Measurements from ENCODE around the gene B3GALT6.
"Not testable (repeated sequence)": the region's sequence is repeated elsewhere in the genome, so short reads cannot be mapped to it uniquely, and the experiment has no call there.

Gene B3GALT6

DNA sequence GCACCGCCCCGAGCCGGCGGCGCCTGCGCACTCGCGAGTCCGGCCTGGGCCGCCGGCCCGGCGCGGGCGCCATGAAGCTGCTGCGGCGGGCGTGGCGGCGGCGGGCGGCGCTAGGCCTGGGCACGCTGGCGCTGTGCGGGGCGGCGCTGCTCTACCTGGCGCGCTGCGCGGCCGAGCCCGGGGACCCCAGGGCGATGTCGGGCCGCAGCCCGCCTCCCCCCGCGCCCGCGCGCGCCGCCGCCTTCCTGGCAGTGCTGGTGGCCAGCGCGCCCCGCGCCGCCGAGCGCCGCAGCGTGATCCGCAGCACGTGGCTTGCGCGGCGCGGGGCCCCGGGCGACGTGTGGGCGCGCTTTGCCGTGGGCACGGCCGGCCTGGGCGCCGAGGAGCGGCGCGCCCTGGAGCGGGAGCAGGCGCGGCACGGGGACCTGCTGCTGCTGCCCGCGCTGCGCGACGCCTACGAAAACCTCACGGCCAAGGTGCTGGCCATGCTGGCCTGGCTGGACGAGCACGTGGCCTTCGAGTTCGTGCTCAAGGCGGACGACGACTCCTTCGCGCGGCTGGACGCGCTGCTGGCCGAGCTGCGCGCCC lies at the start of gene B3GALT6:
B3GALT6 (plus strand) TSS at position 30 of the 588 bp plus-strand sequence; CDS start at position 72, 42 bp downstream.
- FAIRE-seq (no peak), DNase-seq (ENCODE audit: extremely low spot score, insufficient read length, low read depth) (no peak)

DNA sequence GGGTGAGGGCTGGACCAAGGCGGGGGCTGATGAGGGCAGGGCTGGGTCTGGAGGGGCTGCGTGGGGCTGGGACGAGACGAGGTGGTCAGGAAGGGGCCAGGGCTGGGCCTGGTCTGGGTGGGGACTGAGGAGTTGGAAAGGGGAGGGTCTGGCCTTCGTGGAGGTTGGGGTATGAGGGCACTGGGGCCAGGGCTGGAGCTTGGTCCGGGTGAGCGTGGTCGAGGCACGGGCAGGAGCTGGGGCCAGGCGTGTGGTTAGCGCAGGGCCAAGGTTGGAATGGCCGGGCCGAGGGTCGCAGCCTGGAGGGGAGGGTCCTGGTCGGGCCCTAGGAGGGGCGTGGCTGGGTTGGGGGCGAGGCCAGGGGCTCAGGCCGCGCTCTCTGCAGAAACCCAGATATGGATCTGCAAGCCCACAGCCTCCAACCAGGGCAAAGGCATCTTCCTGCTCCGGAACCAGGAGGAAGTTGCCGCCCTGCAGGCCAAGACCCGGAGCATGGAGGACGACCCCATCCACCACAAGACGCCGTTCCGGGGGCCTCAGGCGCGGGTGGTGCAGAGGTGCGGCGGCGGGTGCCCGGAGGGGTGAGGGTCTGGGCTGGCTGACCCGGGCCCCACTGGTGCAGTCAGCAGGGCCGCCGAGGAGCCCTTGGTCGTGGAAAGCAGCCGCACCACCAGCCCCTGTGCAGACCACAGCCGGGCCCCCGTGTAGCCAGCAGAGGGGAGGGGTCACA lies 49.4 kb upstream of the B3GALT6 start:
- FAIRE-seq: no peak

DNA sequence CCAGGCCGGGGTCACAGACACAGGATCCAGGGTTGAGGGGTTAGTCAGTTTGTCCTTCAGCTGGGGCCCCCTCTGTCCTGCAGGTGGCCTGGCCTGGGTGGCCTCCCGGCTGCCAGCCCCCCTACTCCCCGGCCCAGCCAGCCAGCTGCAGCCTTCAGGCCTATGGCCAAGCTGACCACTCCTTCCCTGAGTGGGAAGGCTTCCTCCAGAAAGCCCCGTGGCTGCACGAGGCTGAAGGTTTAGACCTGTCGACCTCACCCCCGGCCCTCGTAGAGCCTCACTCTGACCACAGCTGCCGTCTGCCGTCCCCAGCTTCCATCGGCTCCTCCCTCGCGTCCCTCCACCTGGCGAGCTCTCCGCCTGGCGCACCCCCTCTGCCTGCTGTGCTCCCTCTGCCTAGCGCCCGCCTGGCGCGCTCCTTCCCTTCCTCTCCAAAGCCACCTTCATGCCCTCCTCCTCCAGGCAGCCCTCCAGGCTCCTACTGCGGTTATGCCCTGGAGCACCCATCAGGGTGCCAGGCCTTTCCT lies 48.8 kb upstream of the B3GALT6 start:
- DNase-seq (ENCODE audit: extremely low spot score, insufficient read length, low read depth) (no peak), FAIRE-seq (no peak)

More for the DNA sequence above, 49.4 kb upstream of the B3GALT6 start:
- DNase-seq (ENCODE audit: extremely low spot score, insufficient read length, low read depth): no peak

DNA sequence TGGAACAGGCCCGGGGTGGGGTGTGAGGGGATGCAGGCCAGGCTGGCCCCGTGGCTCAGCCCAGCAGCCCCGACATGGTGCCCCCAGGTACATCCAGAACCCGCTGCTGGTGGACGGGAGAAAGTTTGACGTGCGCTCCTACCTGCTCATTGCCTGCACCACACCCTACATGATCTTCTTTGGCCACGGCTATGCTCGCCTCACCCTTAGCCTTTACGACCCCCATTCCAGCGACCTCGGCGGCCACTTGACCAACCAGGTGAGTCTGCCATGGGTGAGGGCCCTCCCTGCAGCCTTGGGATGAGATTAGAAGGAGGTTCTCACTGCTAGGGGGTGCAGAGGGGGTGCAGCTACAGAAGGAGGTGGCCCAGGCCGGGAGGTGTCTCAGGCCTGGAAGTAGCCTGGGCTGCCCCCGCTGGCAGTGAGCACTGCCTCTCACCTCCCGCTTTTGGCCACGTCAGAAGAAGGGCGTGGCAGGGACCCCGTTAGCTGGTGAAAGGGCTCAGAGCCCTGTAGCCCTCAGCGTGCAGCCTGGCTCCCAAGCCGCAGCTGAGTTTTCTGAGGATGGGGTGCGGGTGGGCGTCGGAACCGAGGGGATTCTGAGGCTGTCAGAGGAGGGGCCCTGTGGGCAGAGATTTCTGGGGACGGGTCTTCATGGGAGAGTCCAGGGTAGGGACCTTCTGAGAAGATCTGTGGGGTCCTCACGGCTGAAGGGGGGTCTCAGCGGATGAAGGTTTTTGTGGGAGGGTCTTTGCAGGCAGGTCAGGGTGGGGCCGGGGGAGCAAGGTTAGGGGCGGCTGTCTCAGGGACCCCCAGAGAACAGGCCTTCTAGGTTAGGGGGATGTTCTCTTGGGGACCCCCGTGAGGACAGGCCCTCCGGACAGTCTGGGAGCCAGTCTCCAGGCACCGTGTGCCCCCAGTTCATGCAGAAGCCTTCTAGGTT lies 47.9 kb upstream of the B3GALT6 start:
- no peak for DNase-seq (ENCODE audit: extremely low spot score, insufficient read length, low read depth)
- FAIRE-seq: no peak

DNA sequence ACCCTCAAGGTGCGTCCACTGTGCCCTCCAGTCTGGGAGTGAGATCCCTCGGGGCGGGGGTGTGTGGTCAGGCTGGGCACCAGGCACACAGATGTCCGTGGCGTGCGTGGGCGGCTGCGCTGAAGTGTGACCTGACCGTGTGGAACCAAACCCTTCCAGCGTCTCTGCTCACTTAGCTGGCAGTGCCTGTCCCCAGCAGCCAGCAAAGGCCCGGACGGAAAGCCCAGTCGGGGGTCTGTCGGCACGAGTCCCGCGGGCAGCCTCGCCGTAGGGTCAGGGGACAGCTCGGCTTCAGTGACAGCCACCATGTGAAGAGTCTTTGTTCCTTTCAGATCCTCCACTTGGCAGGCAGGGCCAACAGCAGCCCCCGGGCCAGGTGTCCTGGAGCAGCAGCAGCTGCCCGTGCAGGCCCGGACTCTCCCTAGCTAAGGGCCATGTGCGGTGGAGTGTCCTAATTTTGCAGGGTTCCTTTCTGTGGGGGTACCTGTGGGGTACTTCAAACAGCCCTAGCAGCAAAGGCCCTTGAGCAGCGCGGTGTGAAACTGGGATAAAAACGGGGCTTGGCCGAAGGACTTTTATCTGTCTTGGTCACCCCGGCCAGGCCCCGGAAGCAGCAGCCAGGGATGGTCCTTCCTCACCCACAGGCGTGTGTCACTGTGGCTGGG lies 46.8 kb upstream of the B3GALT6 start:
- DNase-seq (ENCODE audit: extremely low spot score, insufficient read length, low read depth): no peak

DNA sequence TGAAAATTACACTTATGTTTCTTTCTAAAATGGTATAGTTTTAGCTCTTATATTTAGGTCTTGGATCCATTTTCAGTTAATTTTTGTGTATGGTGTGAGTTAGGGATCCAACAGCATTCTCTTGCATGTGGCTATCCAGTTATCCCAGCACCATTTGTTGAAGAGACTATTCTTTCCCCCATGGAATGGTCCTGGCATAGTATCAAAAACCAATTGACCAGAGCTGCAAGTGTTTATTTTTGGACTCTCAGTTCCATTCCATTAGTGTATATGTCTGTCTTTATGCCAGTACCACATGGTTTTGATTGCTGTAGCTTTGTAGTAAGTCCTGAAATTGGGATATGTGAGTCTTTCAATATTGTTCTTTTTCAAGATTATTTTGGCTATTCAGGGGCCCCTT lies 44.1 kb upstream of the B3GALT6 start:
- no peak for DNase-seq (ENCODE audit: extremely low spot score, insufficient read length, low read depth)
- no peak for FAIRE-seq

More for the DNA sequence above, 46.8 kb upstream of the B3GALT6 start:
- no peak for FAIRE-seq

DNA sequence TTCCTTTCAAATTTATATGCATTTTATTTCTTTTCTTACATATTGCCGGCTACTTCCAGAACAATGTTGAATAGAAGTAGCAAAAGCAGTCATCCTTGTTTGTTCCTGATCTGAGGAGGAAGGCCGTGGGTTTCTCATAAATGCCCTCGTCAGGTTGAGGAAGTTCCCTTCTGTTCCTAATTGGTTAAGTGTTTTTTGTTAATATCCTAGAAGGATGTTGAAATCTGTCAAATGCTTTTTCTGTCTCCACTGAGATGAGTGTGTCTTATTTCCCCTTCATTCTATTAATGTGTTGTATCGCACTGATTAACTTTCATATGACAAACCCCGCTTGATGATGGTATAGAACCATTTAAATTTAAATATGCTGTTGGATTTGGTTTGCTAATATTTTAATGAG lies 42.9 kb upstream of the B3GALT6 start:
- no peak for FAIRE-seq
- DNase-seq (ENCODE audit: extremely low spot score, insufficient read length, low read depth): no peak

DNA sequence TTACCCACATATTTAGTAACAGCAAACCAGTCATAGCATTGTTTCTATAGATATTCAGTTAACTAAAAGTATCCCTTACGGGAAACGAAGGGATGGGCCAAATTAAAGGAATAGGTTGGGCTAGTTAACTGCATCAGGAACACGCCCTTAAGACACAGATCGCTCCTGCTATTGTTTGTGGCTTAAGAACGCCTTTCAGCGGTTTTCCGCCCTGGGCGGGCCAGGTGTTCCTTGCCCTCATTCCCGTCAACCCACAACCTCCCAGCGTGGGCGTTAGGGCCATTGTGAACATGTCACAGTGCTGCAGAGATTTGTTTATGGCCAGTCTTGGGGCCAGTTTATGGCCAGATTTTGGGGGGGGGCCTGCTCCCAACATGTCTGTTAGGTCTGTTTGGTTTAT lies 40.3 kb upstream of the B3GALT6 start:
- FAIRE-seq: no peak
- no peak for DNase-seq (ENCODE audit: extremely low spot score, insufficient read length, low read depth)

DNA sequence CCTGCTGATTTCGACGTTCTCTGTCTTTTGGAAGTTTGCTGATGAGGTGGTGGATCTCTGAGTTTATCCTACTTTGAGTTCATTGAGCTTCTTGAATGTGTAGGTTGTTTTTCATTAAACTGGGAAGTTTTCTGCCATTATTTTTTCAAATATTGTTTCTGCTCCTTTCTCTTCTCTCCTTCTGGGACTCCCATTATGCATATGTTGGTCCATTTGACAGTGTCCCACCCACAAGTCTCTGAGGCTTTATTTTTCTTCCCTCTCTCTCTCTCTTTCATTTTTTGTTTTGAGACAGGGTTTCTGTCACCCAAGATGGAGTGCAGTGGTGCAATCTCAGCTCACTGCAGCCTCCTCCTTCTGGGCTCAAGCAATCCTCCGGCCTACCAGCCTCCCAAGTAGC lies 37.3 kb upstream of the B3GALT6 start:
- DNase-seq (ENCODE audit: extremely low spot score, insufficient read length, low read depth): no peak
- FAIRE-seq: no peak

DNA sequence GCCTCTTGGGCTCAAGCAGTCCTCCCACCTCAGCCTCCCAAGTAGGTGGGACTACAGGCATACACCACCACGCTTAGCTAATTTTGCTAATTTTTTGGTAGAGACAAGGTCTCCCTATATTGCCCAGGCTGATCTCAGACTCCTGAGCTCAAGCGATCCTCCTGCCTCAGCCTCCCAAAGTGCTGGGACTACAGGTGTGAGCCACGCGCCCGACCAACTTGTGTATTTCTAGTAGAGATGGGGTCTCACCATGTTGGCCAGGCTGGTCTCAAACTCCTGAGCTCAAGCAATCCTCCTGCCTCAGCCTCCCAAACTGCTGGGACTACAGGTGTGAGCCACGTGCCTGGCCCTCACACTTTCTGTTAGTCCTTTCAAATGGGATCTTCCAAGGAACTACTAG lies 36.3 kb upstream of the B3GALT6 start:
- FAIRE-seq; DNase-seq (ENCODE audit: extremely low spot score, insufficient read length, low read depth): not testable (repeated sequence)

DNA sequence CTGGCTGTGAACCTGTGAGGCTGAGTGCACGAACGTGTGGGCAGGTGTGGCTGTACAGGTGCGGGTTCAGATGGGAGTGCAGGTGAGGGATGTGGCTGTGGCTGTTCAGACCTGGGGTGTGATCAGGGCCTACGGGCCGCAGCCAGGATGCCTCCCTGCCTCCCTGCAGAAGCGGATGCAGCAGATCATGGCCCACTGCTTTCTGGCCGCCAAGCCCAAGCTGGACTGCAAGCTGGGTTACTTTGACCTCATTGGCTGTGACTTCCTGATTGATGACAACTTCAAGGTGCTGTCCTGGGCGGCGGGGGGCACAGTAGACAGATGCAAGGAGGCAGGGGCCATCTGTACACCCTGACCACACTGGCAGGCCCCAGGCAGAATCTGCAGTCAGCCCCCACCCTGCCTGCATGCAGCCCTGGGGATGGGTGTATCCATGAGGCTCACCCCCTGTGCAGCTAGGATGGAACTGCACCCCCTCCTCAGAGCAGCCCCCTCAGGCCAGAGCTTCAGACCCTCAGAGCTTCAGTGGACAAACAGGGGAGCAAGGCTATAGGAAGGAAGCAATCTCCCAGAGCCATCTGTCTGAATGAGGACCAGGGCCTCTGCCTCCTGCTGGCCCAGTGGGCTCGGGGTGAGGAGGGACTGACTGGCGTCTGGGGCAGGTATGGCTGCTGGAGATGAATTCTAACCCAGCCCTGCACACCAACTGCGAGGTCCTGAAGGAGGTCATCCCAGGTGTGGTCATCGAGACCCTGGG lies 35.4 kb upstream of the B3GALT6 start:
- FAIRE-seq: no peak
- no peak for DNase-seq (ENCODE audit: extremely low spot score, insufficient read length, low read depth)

DNA sequence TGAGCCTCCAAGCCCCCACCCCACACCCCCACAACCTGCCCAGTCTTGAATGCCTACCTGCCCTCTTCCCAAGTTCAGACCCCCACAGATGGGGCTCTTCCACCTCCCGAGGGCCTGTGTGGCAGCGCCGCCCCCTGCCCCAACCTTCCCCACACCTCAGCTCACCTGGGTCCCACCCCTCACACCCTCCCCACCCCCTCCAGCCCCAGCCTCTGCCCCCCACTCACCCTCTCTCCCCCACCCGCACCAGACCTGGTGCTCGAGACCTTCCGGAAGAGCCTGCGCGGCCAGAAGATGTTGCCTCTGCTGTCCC lies 34.9 kb upstream of the B3GALT6 start:
- DNase-seq (ENCODE audit: extremely low spot score, insufficient read length, low read depth): no peak
- no peak for FAIRE-seq

DNA sequence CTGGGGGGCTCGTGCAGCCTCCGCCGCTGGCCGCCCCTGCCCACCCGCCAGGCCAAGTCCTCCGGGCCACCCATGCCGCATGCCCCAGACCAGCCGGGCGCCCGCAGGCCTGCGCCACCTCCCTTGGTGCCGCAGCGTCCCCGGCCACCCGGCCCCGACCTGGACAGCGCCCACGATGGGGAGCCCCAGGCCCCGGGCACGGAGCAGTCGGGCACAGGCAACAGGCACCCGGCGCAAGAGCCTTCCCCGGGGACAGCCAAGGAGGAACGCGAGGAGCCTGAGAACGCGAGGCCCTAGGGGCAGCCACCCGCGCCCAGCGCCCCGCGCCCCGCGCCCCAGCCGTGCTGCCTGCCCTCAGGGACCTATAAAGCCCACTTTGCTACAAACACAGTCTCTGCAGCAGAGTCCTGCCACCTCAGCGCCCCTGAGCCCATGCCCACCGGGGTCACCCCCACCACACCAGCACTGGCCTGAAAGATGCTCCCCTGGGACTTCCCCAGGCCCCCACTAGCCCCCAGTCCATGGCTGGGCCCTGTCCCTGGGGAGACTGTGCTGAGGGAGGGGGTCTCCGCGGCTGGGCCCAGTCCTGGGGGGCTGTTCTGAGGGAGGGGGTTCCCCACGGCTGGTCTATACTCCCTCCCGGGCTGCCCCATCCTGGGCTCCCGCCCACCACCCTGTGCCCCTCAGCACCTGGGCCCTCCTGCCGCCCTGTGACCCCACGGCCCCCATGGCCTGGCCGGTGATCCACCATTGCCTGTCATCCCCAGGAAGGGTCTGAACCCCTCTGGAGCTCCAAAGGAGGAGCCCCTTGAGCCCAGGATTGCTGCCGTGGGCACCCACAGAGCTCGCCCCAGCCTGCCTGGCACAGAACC lies 34.2 kb upstream of the B3GALT6 start:
- no peak for FAIRE-seq
- no peak for DNase-seq (ENCODE audit: extremely low spot score, insufficient read length, low read depth)

DNA sequence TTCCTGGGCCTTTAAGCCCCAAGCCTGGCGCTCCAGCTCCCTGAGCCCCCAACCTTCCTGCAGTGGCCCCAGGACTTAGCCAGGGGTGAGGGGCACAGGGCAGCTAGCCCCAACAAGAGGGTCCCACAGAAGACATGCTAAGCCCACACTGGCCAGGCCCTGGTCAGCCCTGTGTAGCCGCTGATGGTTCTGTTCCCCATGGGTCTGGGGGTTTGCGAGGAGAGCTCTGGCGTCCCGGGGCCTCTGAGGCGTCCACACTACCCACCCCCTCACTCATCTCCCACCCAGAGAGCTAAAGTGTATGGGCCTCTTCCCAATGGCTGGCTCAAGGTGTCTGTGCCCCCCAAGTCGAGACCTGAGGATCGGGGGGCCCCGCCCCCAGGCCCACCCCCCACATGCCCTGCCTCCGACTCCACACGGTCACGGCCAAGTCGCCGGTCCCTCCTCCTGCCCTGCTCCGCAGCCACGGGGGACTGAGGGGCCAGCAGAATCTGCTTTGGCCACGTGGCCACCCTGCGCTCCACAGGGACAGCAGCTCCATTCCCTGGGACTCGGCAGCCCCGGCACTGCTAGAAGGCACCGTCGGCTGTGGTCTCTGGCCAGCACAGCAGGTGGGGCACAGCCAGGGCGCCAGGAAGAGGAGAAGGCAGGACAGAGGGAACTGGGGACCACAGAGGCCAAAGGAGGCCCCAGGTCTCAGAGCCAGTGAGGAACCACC lies 33.5 kb upstream of the B3GALT6 start:
- no peak for FAIRE-seq
- no peak for DNase-seq (ENCODE audit: extremely low spot score, insufficient read length, low read depth)

DNA sequence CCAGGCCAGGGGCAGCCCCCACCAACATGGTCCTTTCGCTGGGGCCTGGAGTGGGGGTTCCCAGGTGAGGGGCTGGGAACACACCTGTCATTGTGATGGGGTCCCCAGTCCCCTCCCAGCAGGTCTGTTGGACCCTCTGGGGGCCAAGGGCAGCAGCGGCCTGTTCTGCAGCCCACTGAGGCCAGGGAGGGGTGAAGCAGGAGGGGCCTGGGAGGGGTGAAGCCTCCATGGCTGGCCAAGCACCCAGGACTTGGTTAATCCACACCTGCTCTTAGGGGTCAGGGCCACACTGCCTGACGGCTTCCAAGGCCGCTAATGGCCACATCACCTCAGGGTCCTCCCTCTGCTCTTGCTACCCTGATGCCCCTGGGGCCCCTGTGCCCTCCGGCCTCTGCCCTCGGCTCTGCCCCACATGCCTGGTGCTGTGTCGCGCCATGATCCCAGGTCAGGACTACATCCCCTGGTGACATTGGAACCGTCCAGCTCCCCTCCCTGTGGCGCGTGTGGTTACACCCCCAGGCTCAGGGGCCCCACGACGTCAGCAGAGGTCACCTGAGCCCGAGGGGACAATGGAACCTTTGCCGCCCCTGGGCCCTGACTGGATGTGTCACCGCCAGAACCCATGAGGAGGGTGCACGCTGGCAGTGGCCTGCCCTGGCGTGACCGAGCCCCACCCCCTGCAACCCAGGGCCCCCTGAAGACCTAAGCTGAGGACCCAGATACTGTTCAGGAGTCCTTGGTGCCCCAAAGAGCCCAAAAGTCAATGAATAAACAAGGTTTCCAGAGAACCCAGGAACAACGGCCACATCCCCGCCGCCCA lies 32.7 kb upstream of the B3GALT6 start:
- FAIRE-seq (no peak), DNase-seq (ENCODE audit: extremely low spot score, insufficient read length, low read depth) (no peak)

DNA sequence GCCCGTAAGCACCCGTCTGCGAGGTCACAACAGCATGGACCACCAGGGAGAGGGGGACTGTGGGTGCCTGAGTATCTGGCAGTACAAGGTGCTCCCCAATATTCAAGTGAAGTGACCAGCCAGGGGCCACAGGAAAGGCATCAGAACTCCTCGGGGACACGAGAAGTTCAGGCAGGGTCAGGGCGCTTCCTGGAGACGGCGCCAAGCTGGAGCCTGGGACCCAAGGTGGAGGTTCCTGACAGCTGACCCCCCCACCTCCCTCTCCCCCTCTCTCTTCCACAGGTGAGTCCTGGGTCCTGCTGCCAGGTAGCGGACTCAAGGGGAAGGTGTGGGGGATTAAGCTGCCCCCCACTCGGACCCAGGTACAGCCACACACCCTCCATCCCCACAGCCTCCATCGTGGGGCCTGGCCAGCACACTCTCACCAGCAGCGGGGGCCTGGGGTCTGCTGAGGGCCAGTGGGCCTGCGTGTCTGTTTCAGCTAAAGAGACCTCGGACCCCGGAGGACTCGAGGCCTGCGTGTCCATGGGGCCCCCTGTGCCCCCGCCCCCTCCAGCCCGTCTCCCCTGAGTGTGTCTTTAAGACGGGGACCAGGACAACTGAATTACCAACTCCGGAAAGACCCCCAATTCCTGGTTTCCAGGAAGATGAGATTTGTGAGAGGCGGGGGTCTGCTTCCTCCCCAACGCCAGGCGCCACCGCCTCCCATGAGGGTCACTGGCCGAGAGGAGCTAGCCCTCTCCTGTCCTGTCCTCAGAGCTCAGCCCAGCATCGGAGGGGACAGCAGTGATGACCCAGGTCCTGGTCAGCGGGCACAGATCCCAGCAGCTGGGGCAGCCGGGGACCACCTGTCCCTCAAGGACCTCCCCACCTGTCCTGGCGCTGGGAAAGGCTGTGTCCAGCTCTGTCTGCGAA lies 31.8 kb upstream of the B3GALT6 start:
- DNase-seq (ENCODE audit: extremely low spot score, insufficient read length, low read depth) (no peak), FAIRE-seq (no peak)

Measured in GM18507 (cell line).